ENCODE results near the gene KCTD5. TPM values are rescaled to one million over a fixed set of nuclear protein-coding genes. Genes with fewer than 3 reads are reported as not detected.

The KCTD5 gene
- total RNA-seq, 2 experiments from 2014 or later, result 20.6 to 22.6 TPM

GRCh38 chr16:2748757-2749455 lies 66.6 kb downstream of the KCTD5 start:
- peak in 1 of 14 experiments; percentile 14 for DNase-seq
- H3K27me3 Mint-ChIP-seq, result no peaks in the 10 kb centered on the region
- no peak overlapping the region for H3K4me3 ChIP-seq (ENCODE audit: low read length)
- ChIA-PET POLR2A (no interaction called here), CTCF (no interaction called here)
- H3K36me3 Mint-ChIP-seq (ENCODE audit: low read depth), result peaks cover 14% of the 10 kb centered on the region
- H3K27ac Mint-ChIP-seq, result no peak overlapping the region
- no peaks in the 10 kb centered on the region for H3K36me3 ChIP-seq (ENCODE audit: insufficient read depth, low read length)
- H3K9me3 Mint-ChIP-seq, result peaks cover 2% of the 10 kb centered on the region
- H3K27me3 ChIP-seq (ENCODE audit: control insufficient read depth in 1 of 2, insufficient read depth in 2 of 2, low read length in 2 of 2), result no peaks in the 10 kb centered on the region
- no peak for ATAC-seq (ENCODE audit: poor library complexity)
- H3K27ac ChIP-seq (ENCODE audit: low read depth in 1 of 2, low read length in 2 of 2), result no peak overlapping the region
- no peak for TF ChIP-seq CTCF (IDR thresholded peaks at IDR 0.05)
- intact Hi-C loops (cut with DNase I, micrococcal nuclease), result no loop called here
- H3K9me3 ChIP-seq (ENCODE audit: control insufficient read depth in 1 of 2, insufficient read depth in 1 of 2, low read length in 2 of 2), result peaks cover 0 to 12% of the 10 kb centered on the region in 2 experiments
- H3K4me3 Mint-ChIP-seq, result no peak overlapping the region
- H3K4me1 ChIP-seq (ENCODE audit: insufficient read depth, low read length), result peaks cover 27% of the 10 kb centered on the region
- H3K4me1 Mint-ChIP-seq (ENCODE audit: low read depth), result peaks cover 25% of the 10 kb centered on the region

- Histone ChIP-seq H3K4me1 (ENCODE audit: insufficient read depth, low read length) (peaks cover 32% of the 10 kb centered on the region), H3K9me3 (ENCODE audit: control insufficient read depth in 1 of 2, insufficient read depth in 1 of 2, low read length in 2 of 2) (peaks cover 0 to 12% of the 10 kb centered on the region in 2 experiments), H3K36me3 (ENCODE audit: insufficient read depth, low read length) (no peaks in the 10 kb centered on the region), H3K27ac (ENCODE audit: low read depth in 1 of 2, low read length in 2 of 2) (no peak overlapping the region), H3K27me3 (ENCODE audit: control insufficient read depth in 1 of 2, insufficient read depth in 2 of 2, low read length in 2 of 2) (no peaks in the 10 kb centered on the region), H3K4me3 (ENCODE audit: low read length) (no peak overlapping the region)
- Mint-ChIP-seq H3K9me3 (peaks cover 2% of the 10 kb centered on the region), H3K27me3 (no peaks in the 10 kb centered on the region), H3K4me1 (ENCODE audit: low read depth) (peaks cover 31% of the 10 kb centered on the region), H3K4me3 (peak overlapping the region; percentile 51), H3K27ac (no peak overlapping the region), H3K36me3 (ENCODE audit: low read depth) (peaks cover 20% of the 10 kb centered on the region)
- ChIA-PET POLR2A (no interaction called here), CTCF (no interaction called here)
- no peak for TF ChIP-seq CTCF (IDR thresholded peaks at IDR 0.05)
- no peak for ATAC-seq (ENCODE audit: poor library complexity)
- peak in 1 of 14 experiments; percentile 20 for DNase-seq
- intact Hi-C loops (cut with DNase I, micrococcal nuclease), result no loop called here
Measured at GRCh38 chr16:2749476-2749875, 67.2 kb downstream of the KCTD5 start.

- Histone ChIP-seq H3K4me3 (ENCODE audit: low read length) (no peak overlapping the region), H3K9me3 (ENCODE audit: control insufficient read depth in 1 of 2, insufficient read depth in 1 of 2, low read length in 2 of 2) (peaks cover 0 to 12% of the 10 kb centered on the region in 2 experiments), H3K27ac (ENCODE audit: low read depth in 1 of 2, low read length in 2 of 2) (no peak overlapping the region), H3K27me3 (ENCODE audit: control insufficient read depth in 1 of 2, insufficient read depth in 2 of 2, low read length in 2 of 2) (no peaks in the 10 kb centered on the region), H3K36me3 (ENCODE audit: insufficient read depth, low read length) (no peaks in the 10 kb centered on the region), H3K4me1 (ENCODE audit: insufficient read depth, low read length) (peaks cover 37% of the 10 kb centered on the region)
- ATAC-seq (ENCODE audit: poor library complexity) (no peak), DNase-seq (peak in 1 of 14 experiments; percentile 18)
- Mint-ChIP-seq H3K4me3 (no peak overlapping the region), H3K36me3 (ENCODE audit: low read depth) (peaks cover 25% of the 10 kb centered on the region), H3K9me3 (peaks cover 2% of the 10 kb centered on the region), H3K27ac (peak overlapping the region; percentile 100), H3K4me1 (ENCODE audit: low read depth) (peaks cover 35% of the 10 kb centered on the region), H3K27me3 (no peaks in the 10 kb centered on the region)
- intact Hi-C loops (cut with DNase I, micrococcal nuclease), result loop anchor here in 1 of 2 experiments (1.0 kb wide), 1 partner anchor 28 kb away; no protein-coding TSS in a partner anchor
- CTCF ChIA-PET, result no interaction called here
- POLR2A ChIA-PET, result no interaction called here
- no peak for TF ChIP-seq CTCF (IDR thresholded peaks at IDR 0.05)
Measured at GRCh38 chr16:2749936-2750335, 67.6 kb downstream of the KCTD5 start.
